Measurements from ENCODE around the gene PLPPR4.

PLPPR4 gene

GRCh38 chr1:99233446-99233845, 30.8 kb upstream of the PLPPR4 start:
- Histone ChIP-seq H3K27me3 (ENCODE audit: control insufficient read depth, low read length) (no peaks in the 10 kb centered on the region), H3K36me3 (ENCODE audit: control insufficient read depth, low read length) (no peaks in the 10 kb centered on the region), H3K9me2 (replicated peaks; ENCODE audit: control insufficient read depth, low read length) (no peaks in the 10 kb centered on the region), H3F3A (ENCODE audit: control insufficient read depth, insufficient read depth) (no peaks in the 10 kb centered on the region), H3K27ac (ENCODE audit: low read depth, low read length) (no peak overlapping the region), H3K4me3 (ENCODE audit: low read length) (no peak overlapping the region), H3K4me1 (ENCODE audit: control insufficient read depth, low read length) (no peaks in the 10 kb centered on the region), H3K9me3 (ENCODE audit: control insufficient read depth, insufficient read depth, low read length) (no peaks in the 10 kb centered on the region), H3K79me2 (ENCODE audit: control insufficient read depth, low read length) (no peaks in the 10 kb centered on the region), H3K4me2 (ENCODE audit: low read length) (no peak overlapping the region), H4K20me1 (ENCODE audit: control insufficient read depth, insufficient read depth, low read depth, low read length) (no peaks in the 10 kb centered on the region)
- no peak for TF ChIP-seq EZH2phosphoT487 (IDR thresholded peaks at IDR 0.05; ENCODE audit: borderline replicate concordance, low read length)
- no peak for TF ChIP-seq CTCF (IDR thresholded peaks at IDR 0.05; ENCODE audit: low read depth, low read length, poor library complexity, severe bottlenecking)

- Histone ChIP-seq H3K9me2 (replicated peaks; ENCODE audit: control insufficient read depth, low read length) (no peaks in the 10 kb centered on the region), H3K27me3 (ENCODE audit: control insufficient read depth, low read length) (no peaks in the 10 kb centered on the region), H3K79me2 (ENCODE audit: control insufficient read depth, low read length) (no peaks in the 10 kb centered on the region), H3K27ac (ENCODE audit: low read depth, low read length) (no peak overlapping the region), H3K4me1 (ENCODE audit: control insufficient read depth, low read length) (no peaks in the 10 kb centered on the region), H3K36me3 (ENCODE audit: control insufficient read depth, low read length) (no peaks in the 10 kb centered on the region), H3F3A (ENCODE audit: control insufficient read depth, insufficient read depth) (no peaks in the 10 kb centered on the region), H3K4me3 (ENCODE audit: low read length) (no peak overlapping the region), H4K20me1 (ENCODE audit: control insufficient read depth, insufficient read depth, low read depth, low read length) (no peaks in the 10 kb centered on the region), H3K9me3 (ENCODE audit: control insufficient read depth, insufficient read depth, low read length) (no peaks in the 10 kb centered on the region), H3K4me2 (ENCODE audit: low read length) (no peak overlapping the region)
- TF ChIP-seq EZH2phosphoT487 (IDR thresholded peaks at IDR 0.05; ENCODE audit: borderline replicate concordance, low read length) (no peak), CTCF (IDR thresholded peaks at IDR 0.05; ENCODE audit: low read depth, low read length, poor library complexity, severe bottlenecking) (no peak)
Observed at GRCh38 chr1:99236756-99237155, 27.5 kb upstream of the PLPPR4 start.

- no peak overlapping the region for H3K4me3 ChIP-seq (ENCODE audit: low read length)
- H4K20me1 ChIP-seq (ENCODE audit: control insufficient read depth, insufficient read depth, low read depth, low read length), result no peaks in the 10 kb centered on the region
- H3K36me3 ChIP-seq (ENCODE audit: control insufficient read depth, low read length), result no peaks in the 10 kb centered on the region
- TF ChIP-seq EZH2phosphoT487 (IDR thresholded peaks at IDR 0.05; ENCODE audit: borderline replicate concordance, low read length) (no peak), CTCF (IDR thresholded peaks at IDR 0.05; ENCODE audit: low read depth, low read length, poor library complexity, severe bottlenecking) (no peak)
- no peaks in the 10 kb centered on the region for H3K9me2 ChIP-seq (replicated peaks; ENCODE audit: control insufficient read depth, low read length)
- no peak overlapping the region for H3K4me2 ChIP-seq (ENCODE audit: low read length)
- H3K9me3 ChIP-seq (ENCODE audit: control insufficient read depth, insufficient read depth, low read length), result no peaks in the 10 kb centered on the region
- H3K4me1 ChIP-seq (ENCODE audit: control insufficient read depth, low read length), result no peaks in the 10 kb centered on the region
- H3K27me3 ChIP-seq (ENCODE audit: control insufficient read depth, low read length), result no peaks in the 10 kb centered on the region
- no peaks in the 10 kb centered on the region for H3F3A ChIP-seq (ENCODE audit: control insufficient read depth, insufficient read depth)
- no peak overlapping the region for H3K27ac ChIP-seq (ENCODE audit: low read depth, low read length)
- no peaks in the 10 kb centered on the region for H3K79me2 ChIP-seq (ENCODE audit: control insufficient read depth, low read length)
Observed at GRCh38 chr1:99239690-99240089, 24.6 kb upstream of the PLPPR4 start.

- H3F3A ChIP-seq (ENCODE audit: control insufficient read depth, insufficient read depth), result no peaks in the 10 kb centered on the region
- H3K4me3 ChIP-seq (ENCODE audit: low read length), result no peak overlapping the region
- no peak overlapping the region for H3K27ac ChIP-seq (ENCODE audit: low read depth, low read length)
- no peaks in the 10 kb centered on the region for H4K20me1 ChIP-seq (ENCODE audit: control insufficient read depth, insufficient read depth, low read depth, low read length)
- H3K79me2 ChIP-seq (ENCODE audit: control insufficient read depth, low read length), result no peaks in the 10 kb centered on the region
- no peak overlapping the region for H3K4me2 ChIP-seq (ENCODE audit: low read length)
- H3K27me3 ChIP-seq (ENCODE audit: control insufficient read depth, low read length), result no peaks in the 10 kb centered on the region
- H3K36me3 ChIP-seq (ENCODE audit: control insufficient read depth, low read length), result no peaks in the 10 kb centered on the region
- H3K4me1 ChIP-seq (ENCODE audit: control insufficient read depth, low read length), result no peaks in the 10 kb centered on the region
- no peak for TF ChIP-seq CTCF (IDR thresholded peaks at IDR 0.05; ENCODE audit: low read depth, low read length, poor library complexity, severe bottlenecking)
- TF ChIP-seq EZH2phosphoT487 (IDR thresholded peaks at IDR 0.05; ENCODE audit: borderline replicate concordance, low read length), result no peak
- H3K9me2 ChIP-seq (replicated peaks; ENCODE audit: control insufficient read depth, low read length), result no peaks in the 10 kb centered on the region
- H3K9me3 ChIP-seq (ENCODE audit: control insufficient read depth, insufficient read depth, low read length), result no peaks in the 10 kb centered on the region
Observed at GRCh38 chr1:99240621-99241020, 23.7 kb upstream of the PLPPR4 start.

Data from DOHH2 (cell line).